HG03103 (cell line): ENCODE results near the gene PLPP7.
"Not testable (repeated sequence)": the region's sequence is repeated elsewhere in the genome, so short reads cannot be mapped to it uniquely, and the experiment has no call there.

Experiments used
- ATAC-seq: cut with Tn5 transposase; IDR thresholded peaks from one replicate; pipeline ENCODE4 v1.9.1; 2021; ENCODE audit warnings: low read depth; ENCODE audit not compliant: unreplicated experiment

Gene PLPP7

DNA sequence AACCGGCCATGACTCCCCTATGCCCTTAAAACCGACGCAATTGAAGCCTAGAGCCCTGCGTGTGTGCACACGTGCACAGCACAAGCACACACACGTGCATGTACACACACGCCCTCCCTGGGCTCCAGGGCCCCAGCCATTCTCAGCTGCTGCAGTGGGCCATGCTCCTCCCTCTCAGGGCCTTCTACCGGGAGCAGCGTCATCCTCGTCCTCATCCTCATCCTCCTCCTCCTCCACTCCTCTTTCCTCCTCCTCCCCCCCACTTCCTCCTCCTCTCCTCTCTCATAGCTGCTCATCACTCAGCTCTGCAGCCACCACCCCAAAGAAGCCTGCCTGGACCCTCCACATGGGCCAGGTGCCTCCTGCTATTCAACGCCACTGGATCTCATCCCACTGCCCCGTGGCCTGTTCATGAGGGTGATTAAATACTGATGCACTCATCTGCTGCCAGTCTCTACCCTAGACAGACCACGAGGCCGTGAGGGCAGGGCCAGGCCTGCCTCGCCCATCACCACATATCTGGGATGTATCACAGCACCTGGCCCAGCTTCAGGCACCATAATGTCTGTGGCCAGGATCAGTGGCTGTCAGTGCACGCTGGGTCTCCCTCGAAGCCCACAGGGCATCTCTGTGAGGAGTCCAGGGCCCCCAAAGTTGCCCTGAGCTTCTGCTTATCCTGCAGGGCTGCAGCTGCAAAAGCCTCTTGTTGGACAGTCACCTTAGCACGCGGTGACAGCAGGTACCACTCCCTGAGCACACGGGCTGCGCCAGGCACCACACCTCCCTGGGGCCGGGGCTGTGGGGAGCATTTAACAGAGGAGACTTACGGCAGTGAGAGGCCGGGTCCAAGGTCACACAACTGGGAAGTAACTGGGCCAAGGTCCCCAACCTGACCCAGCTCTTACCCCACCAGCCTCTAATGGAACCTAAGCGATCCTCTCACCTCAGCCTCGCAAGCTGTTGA, 23.0 kb upstream of the PLPP7 start:
- ATAC-seq, result no peak

DNA sequence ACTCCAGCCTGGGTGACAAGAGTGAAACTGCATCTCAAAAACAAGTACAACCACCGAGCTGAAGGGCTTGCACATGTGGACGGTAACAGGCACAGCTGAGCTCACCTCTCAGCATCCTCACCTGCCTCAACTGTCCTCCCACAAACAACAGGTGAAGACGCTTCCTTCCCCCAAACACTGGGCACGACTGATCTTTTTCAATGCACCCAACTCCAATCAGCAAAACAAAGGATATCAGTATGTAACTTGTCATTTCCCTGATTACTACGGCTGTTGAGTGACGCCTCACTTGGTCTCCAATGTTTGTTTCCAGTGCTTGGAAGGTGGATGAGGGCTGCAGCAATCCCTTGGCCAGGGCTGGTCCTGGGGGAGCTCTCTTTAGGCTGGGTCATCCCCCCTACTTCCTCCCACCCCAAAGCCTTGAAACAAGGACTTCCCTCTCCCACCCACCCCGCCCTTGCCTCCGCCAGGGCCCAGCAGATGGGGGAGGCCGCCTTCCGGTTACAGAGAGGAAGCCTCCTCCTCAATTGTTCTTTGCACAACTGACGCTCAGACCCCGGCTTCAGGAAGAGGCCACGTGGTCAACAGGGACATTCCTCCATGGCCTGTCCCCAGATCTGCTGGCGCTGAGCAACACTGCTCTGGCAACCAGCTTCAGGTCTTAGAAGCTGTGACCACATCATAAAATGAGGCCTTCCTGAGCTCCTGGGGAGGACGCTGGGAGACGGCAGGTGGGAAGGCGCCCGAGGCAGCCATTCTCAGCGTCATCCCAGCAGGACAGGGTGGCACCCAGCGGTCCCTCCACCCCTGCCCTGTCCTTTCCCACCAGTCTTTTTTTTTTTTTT, 19.1 kb upstream of the PLPP7 start:
- ATAC-seq, result no peak

- not testable (repeated sequence) for ATAC-seq
Measured at GRCh38 chr9:131271016-131271273, 18.6 kb upstream of the PLPP7 start.

GRCh38 chr9:131271506-131271931, 18.0 kb upstream of the PLPP7 start:
- no peak for ATAC-seq

GRCh38 chr9:131272212-131272611, 17.3 kb upstream of the PLPP7 start:
- no peak for ATAC-seq

DNA sequence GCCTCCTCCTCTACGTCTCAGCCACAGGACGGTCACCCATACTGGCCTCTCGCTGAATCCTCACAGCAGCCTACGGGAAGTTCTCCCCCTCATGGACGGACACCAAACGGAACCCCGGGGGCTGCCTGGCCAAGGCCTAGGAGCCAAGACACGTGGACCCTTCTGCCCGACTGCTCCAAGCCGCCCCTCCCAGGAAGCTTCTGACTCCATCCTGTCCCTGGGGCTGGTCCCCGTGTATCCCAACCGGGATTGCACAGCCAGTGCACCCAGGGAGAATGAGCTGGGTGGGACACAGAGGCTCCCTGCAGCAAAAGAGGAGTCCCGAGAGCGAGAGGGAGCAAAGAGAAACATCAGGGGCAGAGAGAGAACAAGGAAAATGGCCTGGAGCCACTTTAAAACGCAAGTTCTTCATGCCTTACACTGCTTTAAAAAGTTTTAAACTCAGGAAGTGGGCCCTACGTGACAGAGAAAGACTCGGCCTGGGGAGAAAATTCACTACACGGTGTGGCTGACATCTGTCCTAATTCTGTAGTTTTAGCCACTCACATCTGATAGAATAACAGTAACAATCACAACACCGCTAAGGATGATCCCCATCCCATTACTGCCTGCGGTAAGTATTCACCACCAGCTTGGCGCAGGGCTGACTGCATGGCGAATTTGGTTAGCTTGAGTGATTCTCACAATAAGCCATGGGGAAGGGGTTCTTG, 16.2 kb upstream of the PLPP7 start:
- ATAC-seq, result no peak

- ATAC-seq, result no peak
Measured at GRCh38 chr9:131273856-131274673, 15.5 kb upstream of the PLPP7 start.

- no peak for ATAC-seq
Measured at GRCh38 chr9:131274674-131275331, 14.7 kb upstream of the PLPP7 start.

DNA sequence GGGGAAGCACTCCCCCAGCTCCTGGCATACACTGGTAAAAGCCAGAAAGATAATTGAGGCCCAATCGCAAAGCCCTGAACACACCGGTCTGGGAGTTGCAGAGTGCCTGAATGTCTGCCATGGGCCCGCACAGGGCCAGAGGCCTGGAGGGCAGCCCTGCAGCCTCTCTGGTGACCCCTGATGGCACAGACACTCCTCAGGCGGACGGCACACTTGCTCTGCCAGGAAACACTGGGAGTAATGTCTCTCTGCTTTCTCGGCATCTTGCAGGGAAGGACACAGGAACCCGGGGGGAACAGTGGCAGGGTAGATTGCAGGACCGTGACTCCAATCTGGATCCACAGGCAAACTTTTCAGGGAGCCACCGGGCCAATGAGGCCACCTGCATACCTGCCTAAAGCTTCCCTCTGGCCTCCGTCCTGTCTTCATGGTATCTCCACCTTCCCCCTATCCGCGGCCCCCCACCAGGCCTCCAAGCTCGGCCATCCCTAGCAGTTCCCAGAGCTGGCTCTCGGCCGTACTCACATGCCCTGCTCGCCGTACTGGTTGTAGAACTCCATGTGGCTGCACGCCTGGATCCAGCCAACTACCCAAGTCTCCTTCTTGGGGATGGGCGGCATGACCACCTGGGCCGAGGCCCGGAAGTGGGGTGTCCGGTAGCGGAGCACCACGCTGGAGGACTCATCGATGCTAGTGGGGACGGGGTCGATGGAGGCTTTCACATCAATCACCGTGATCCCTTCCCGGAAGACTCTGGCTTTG, 14.0 kb upstream of the PLPP7 start:
- no peak for ATAC-seq

- no peak for ATAC-seq
Measured at GRCh38 chr9:131276094-131276888, 13.2 kb upstream of the PLPP7 start, which contains the start of gene FAM78A. Gene FAM78A (minus strand): TSS chr9:131276510. CDS start chr9:131276179, 331 bp downstream.

DNA sequence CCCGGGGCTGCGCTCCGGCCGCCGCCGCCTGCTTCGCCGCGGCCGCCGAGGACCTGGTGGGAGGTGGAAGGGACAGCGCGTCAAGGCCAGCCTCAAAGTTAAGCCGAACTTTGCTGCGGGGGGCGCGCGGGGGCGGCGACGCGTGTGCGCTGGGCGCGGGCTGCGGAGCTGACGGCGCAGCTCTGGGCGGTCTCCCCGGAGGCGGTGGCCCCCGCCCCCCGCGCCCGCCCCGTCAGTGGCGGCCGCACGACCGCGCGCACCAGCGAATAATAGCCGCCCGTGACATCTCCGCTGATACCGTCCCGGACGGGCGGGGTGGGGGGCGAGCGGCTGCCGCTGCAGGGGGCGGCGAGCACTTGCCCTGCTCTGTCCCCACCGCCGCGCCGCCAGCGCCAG, 12.6 kb upstream of the PLPP7 start:
- no peak for ATAC-seq

DNA sequence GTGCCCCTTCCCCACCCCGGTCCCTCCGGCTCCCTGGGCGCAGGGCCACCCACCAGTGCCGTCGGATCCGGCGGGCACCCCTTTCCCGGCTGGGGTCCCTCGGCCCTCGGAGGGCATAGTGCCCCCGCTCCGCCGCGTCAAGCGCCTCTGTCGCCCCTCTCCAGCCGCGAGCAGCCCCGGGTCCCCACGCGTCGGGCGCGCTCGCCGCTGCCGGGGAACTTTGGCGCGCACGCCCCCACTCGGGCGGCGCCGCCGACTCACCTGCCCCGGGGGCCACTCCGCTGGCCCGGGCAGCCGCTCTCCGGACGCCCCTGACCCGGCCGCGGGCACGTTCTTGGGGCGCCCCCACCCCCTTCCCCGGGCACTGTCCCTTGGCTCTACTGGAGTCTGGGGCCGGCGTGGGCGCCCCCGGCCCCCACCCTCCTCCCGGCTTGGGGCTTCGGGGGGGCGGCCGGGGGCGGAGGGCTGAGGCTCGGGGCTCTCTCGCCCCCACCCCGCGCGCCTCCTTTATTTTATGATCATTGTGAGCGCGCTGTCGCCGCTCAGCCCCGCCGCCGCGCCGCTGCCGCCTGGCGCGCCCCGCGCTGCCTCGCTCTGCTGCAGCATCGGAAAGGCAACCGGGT, 12.1 kb upstream of the PLPP7 start:
- no peak for ATAC-seq

DNA sequence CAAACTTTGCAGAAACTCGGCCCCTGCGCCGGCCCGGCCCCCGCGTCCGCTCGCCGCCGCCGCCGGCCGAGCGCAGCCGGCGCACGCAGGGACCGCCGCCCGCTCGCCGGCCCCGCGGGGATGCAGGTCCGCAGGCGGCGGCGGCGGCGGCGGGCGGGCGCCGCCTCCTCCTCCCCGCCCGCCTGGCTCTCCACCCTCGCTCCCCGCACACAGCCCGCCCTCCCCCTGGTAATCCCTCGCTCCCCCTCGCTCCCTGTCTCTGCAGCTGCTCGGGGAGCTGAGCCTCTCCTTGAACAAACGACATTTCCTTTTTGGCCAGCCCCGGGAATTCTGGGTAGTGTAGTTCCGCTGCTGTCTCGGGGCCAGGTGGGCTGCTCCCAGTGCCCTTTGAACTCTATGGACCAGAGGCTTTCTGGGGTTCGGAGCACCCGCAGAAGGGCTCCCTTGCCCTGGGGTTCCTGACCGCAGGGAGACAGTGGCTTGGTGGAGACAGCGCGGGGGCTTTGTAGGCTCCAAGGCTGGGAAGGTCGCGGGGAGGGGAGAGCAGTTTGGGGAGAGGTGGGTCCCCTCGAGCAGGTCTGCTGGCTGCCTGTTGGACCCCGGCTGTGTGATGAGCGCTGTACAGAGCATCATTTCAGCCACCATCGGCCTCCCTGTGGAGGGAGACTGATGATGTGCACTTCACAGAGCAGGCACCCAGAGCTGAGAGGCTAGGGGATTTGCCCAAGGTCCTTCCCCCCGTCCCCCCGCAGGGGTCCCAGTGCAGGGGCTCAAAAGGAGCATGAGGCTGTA, 11.4 kb upstream of the PLPP7 start:
- ATAC-seq, result no peak

GRCh38 chr9:131278702-131279111, 10.8 kb upstream of the PLPP7 start:
- no peak for ATAC-seq

DNA sequence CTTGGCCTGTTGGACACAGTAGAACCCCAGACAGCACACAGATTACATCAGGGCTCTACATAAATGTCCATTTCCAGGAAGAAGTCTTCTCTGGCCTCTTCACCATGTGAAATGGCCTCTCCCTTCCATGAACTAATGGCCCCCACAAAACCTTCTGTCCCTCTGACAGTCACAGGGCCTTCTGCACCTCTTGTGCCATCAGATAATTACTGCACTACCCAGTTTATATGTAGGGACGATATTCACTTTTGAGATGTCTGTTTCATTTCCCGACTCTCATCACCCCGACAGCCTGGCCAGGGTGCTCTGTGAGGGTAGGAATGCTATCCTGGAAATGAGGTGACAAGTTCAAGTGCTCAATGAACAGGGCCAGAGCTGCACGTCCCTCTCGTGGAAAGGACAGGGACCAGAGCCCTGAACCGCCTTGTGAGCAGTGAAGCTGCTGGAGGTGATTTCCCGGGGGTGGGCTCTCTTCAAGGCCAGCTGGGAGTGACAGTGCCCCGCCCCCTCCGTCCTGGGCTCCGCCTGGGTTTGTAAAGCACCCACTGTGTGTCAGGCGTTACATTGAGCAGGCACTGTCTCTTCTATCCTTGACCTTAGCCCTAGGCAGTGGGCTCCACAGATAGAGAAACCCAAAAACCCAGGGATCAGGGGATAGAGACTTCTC, 10.2 kb upstream of the PLPP7 start:
- ATAC-seq, result no peak

GRCh38 chr9:131279863-131280570, 9.5 kb upstream of the PLPP7 start:
- ATAC-seq, result no peak
